Cardiac muscle cell (in vitro differentiated cells and primary cell): Measurements from ENCODE around the gene ENO2. TPM values are rescaled to one million over a fixed set of nuclear protein-coding genes. Genes with fewer than 3 reads are reported as not detected.
A peak's percentile ranks its signal among the peaks of the same experiment; 100 is the strongest.
"Not testable (repeated sequence)": the region's sequence is repeated elsewhere in the genome, so short reads cannot be mapped to it uniquely, and the experiment has no call there.

Source experiments
- DNase-seq, 2 donors: peaks; one replicate each; pipeline versions ENCODE4 v3.0.0 to v3.0.0-alpha.2; 2010 to 2017; ENCODE audit warnings: low read depth in 1 of 2, low spot score in 1 of 2
- H3K27ac ChIP-seq: fragments of 200-600 bp; sonication (generic); 2 replicates; pipeline ENCODE4 v1.5.1; 2016
- H3K27me3 ChIP-seq: fragments of 200-600 bp; sonication (generic); 2 replicates; pipeline ENCODE4 v1.6.0; 2016; ENCODE audit warnings: control low read depth
- H3K36me3 ChIP-seq: fragments of 200-600 bp; sonication (generic); 2 replicates; pipeline ENCODE4 v1.5.1; 2016; ENCODE audit warnings: control low read depth
- H3K4me1 ChIP-seq: fragments of 200-600 bp; sonication (generic); 2 replicates; pipeline ENCODE4 v1.8.1; 2017; ENCODE audit warnings: low read depth, mild to moderate bottlenecking, mixed run types
- H3K4me3 ChIP-seq: fragments of 200-600 bp; sonication (generic); 2 replicates; pipeline ENCODE4 v1.5.1; 2016; ENCODE audit warnings: mild to moderate bottlenecking
- H3K9me3 ChIP-seq: fragments of 200-600 bp; sonication (generic); 2 replicates; pipeline ENCODE4 v1.5.1; 2017; ENCODE audit warnings: low read depth, mild to moderate bottlenecking, control low read depth
- CTCF ChIP-seq: IDR thresholded peaks from 2 replicates; pipeline ENCODE4 v1.5.1; 2012; ENCODE audit warnings: low read depth, mild to moderate bottlenecking, low read length
- polyA plus RNA-seq: library from polyadenylated mRNA; unstranded; fragments of >200 nt; fragmentation: Nextera tagmentation; extraction: Ambion mirVana; gene quantifications from 2 replicates; pipeline ENCODE4 v1.2.1, GENCODE V29; 2016
- total RNA-seq: library from RNA; depleted of rRNA; stranded (reverse); fragments of >200 nt; gene quantifications from 2 replicates; pipeline ENCODE4 v1.2.3, GENCODE V29; 2016

The ENO2 gene
- total and polyA plus RNA-seq, 2 experiments from 2014 or later = 87.7 to 133 TPM

DNA sequence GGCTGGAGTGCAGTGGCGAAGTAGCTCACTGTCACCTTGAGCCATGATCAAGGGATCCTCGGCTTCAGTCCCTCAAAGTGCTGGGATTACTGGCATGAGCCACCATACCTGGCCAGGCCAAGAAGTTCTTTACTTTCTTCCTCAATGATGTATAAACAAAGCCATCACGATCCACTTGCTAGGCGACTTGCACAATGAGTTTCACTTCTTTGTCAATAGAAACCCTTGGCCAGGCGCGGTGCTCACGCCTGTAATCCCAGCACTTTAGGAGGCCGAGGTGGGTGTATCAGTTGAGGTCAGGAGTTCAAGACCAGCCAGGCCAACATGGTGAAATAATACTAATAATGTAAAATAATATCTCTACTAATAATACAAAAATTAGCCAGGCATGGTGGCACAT is 26.9 kb upstream of the ENO2 start:
- H3K9me3 ChIP-seq = no peaks in the 10 kb centered on the region
- H3K4me3 ChIP-seq = no peak overlapping the region
- no peak for DNase-seq
- H3K27me3 ChIP-seq = no peaks in the 10 kb centered on the region
- H3K36me3 ChIP-seq = no peaks in the 10 kb centered on the region
- no peak for TF ChIP-seq CTCF
- H3K4me1 ChIP-seq = no peaks in the 10 kb centered on the region
- no peak overlapping the region for H3K27ac ChIP-seq

DNA sequence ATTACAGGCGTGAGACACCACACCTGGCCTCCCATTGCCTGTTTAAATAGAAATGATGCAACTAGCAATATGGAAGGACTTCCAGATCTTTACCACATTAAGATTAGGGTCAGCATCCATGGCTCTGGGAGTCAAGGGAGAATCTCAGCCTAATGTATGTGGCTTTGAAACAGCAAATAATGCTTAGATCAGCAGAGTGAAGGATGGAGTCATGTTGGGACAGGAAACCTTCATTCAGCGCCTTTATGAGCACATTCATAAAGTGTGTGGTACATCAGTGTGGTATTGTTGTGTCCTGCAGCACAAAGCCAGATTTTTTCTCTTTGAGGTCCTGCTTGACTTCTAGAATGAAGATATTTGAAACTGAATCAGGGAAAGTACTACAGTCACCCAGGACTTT is 26.0 kb upstream of the ENO2 start:
- no peaks in the 10 kb centered on the region for H3K36me3 ChIP-seq
- TF ChIP-seq CTCF = no peak
- no peaks in the 10 kb centered on the region for H3K4me1 ChIP-seq
- no peak overlapping the region for H3K27ac ChIP-seq
- no peak for DNase-seq
- no peaks in the 10 kb centered on the region for H3K27me3 ChIP-seq
- no peaks in the 10 kb centered on the region for H3K9me3 ChIP-seq
- no peak overlapping the region for H3K4me3 ChIP-seq

GRCh38 chr12:6888794-6889193 is 25.6 kb upstream of the ENO2 start:
- H3K9me3 ChIP-seq, H3K27ac ChIP-seq, H3K4me1 ChIP-seq, H3K27me3 ChIP-seq, DNase-seq, H3K4me3 ChIP-seq, H3K36me3 ChIP-seq: not testable (repeated sequence)

GRCh38 chr12:6889775-6890573 is 24.4 kb upstream of the ENO2 start:
- not testable (repeated sequence) for H3K27me3 ChIP-seq, H3K4me3 ChIP-seq, H3K27ac ChIP-seq, H3K4me1 ChIP-seq, H3K9me3 ChIP-seq, DNase-seq, H3K36me3 ChIP-seq

- Histone ChIP-seq H3K4me1 (no peaks in the 10 kb centered on the region), H3K27me3 (no peaks in the 10 kb centered on the region), H3K36me3 (no peaks in the 10 kb centered on the region), H3K27ac (peak overlapping the region; percentile 54), H3K4me3 (peak overlapping the region; percentile 32), H3K9me3 (no peaks in the 10 kb centered on the region)
- TF ChIP-seq CTCF = peak; percentile 81
- peak; percentile 98 to 99 for DNase-seq
Measured at GRCh38 chr12:6890789-6891645, 23.4 kb upstream of the ENO2 start.

DNA sequence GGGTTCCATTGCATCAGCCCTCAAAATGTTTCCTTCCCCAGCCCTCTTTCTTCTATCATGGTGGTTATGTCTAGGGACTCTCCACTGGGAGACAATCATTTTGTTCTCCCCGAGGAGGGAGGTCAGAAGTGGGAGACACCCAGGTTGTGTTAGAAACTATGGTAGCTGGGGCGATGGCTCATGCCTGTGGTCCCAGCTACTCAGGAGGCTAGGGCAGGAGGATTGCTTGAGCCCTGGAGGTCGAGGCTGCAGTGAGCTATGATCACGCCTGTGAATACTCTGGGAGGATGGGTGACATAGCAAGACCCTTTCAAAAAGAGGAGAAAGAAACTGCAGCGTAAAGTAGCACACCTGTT is 22.8 kb upstream of the ENO2 start:
- H3K4me1 ChIP-seq = no peaks in the 10 kb centered on the region
- H3K36me3 ChIP-seq = no peaks in the 10 kb centered on the region
- no peaks in the 10 kb centered on the region for H3K9me3 ChIP-seq

GRCh38 chr12:6892683-6893082 is 21.7 kb upstream of the ENO2 start:
- H3K27me3 ChIP-seq, DNase-seq, H3K4me1 ChIP-seq, H3K36me3 ChIP-seq, H3K27ac ChIP-seq, H3K4me3 ChIP-seq, H3K9me3 ChIP-seq: not testable (repeated sequence)

More for the DNA sequence above, 22.8 kb upstream of the ENO2 start:
- Histone ChIP-seq H3K27me3 (no peaks in the 10 kb centered on the region), H3K27ac (peak overlapping the region; percentile 54), H3K4me3 (peak overlapping the region; percentile 25)
- DNase-seq = no peak
- TF ChIP-seq CTCF = no peak
